DND-41 (cell line): ENCODE data around the gene SPATA1.

ENCODE experiments used
- ATAC-seq: fragments of 200-7000 bp; cut with Tn5 transposase; 3 replicates; pipeline ENCODE4 v1.9.1; 2021; ENCODE audit warnings: low read depth; ENCODE audit not compliant: insufficient read depth
- DNase-seq: peaks from one replicate; pipeline ENCODE4 v3.0.0-alpha.2; 2020
- H2AFZ ChIP-seq: 2 replicates; pipeline ENCODE4 v1.6.0; 2012; ENCODE audit warnings: low read depth, low read length
- H3K27ac ChIP-seq: 2 replicates; pipeline ENCODE4 v1.5.1; 2012; ENCODE audit warnings: low read length, inconsistent platforms
- H3K27me3 ChIP-seq: fragments of 200-600 bp; sonication (generic); 2 replicates; pipeline ENCODE4 v1.6.0; 2012; ENCODE audit warnings: low read length, mild to moderate bottlenecking, inconsistent platforms; ENCODE audit not compliant: insufficient read depth, poor library complexity
- H3K36me3 ChIP-seq: 2 replicates; pipeline ENCODE4 v1.5.1; 2012; ENCODE audit warnings: low read length, inconsistent platforms; ENCODE audit not compliant: insufficient read depth
- H3K4me1 ChIP-seq: 2 replicates; pipeline ENCODE4 v1.5.1; 2012; ENCODE audit warnings: mild to moderate bottlenecking, low read length; ENCODE audit not compliant: insufficient read depth
- H3K4me2 ChIP-seq: 2 replicates; pipeline ENCODE4 v1.6.0; 2012; ENCODE audit warnings: mild to moderate bottlenecking, moderate library complexity, low read length, inconsistent platforms; ENCODE audit not compliant: insufficient read depth
- H3K4me3 ChIP-seq, 2 experiments: fragments of 200-600 bp in 1 of 2; shearing (Covaris generic) in 1 of 2; 2 replicates each; pipeline ENCODE4 v1.5.1; 2012 to 2016; ENCODE audit warnings: inconsistent platforms in 2 of 2, low read length in 2 of 2, mild to moderate bottlenecking in 2 of 2, low read depth in 1 of 2, moderate library complexity in 1 of 2
- H3K79me2 ChIP-seq: 2 replicates; pipeline ENCODE4 v1.6.0; 2012; ENCODE audit warnings: low read length, inconsistent platforms; ENCODE audit not compliant: insufficient read depth
- H3K9ac ChIP-seq: 2 replicates; pipeline ENCODE4 v1.6.0; 2012; ENCODE audit warnings: low read depth, mild to moderate bottlenecking, inconsistent platforms, low read length, moderate library complexity
- H3K9me3 ChIP-seq: 2 replicates; pipeline ENCODE4 v1.5.1; 2012; ENCODE audit warnings: low read length, moderate library complexity, mild to moderate bottlenecking, inconsistent platforms; ENCODE audit not compliant: insufficient read depth, severe bottlenecking
- H4K20me1 ChIP-seq: 2 replicates; pipeline ENCODE4 v1.6.0; 2012; ENCODE audit warnings: low read length; ENCODE audit not compliant: insufficient read depth
- CTCF ChIP-seq: IDR thresholded peaks from 2 replicates; pipeline ENCODE4 v1.5.1; 2012; ENCODE audit warnings: borderline replicate concordance, low read length, moderate library complexity, mild to moderate bottlenecking; ENCODE audit not compliant: poor library complexity, severe bottlenecking; ENCODE audit errors: extremely low read depth
- EZH2 ChIP-seq: IDR thresholded peaks from 3 replicates; pipeline ENCODE4 v1.6.1; 2012; ENCODE audit warnings: borderline replicate concordance, low read depth, mild to moderate bottlenecking, moderate library complexity, low read length, inconsistent platforms; ENCODE audit not compliant: severe bottlenecking

SPATA1 gene

GRCh38 chr1:84570436-84571149 is 64.4 kb downstream of the SPATA1 start:
- ATAC-seq = no peak
- Histone ChIP-seq H3K4me2 (no peak overlapping the region), H3K27ac (no peak overlapping the region)

GRCh38 chr1:84571150-84571535 is 65.0 kb downstream of the SPATA1 start:
- peaks cover 17% of the 10 kb centered on the region for H3K36me3 ChIP-seq
- H3K79me2 ChIP-seq = peaks cover 22% of the 10 kb centered on the region
- H3K27ac ChIP-seq = no peak overlapping the region
- ATAC-seq = no peak
- TF ChIP-seq CTCF = no peak
- no peak for TF ChIP-seq EZH2
- H2AFZ ChIP-seq = no peak overlapping the region
- peaks cover 28% of the 10 kb centered on the region for H3K4me1 ChIP-seq
- H3K9me3 ChIP-seq = no peaks in the 10 kb centered on the region
- no peak for DNase-seq
- 0 out of 2 replicates have a peak overlapping the region, but pooled peaks have one; percentile 18 for H3K4me2 ChIP-seq
- H3K4me3 ChIP-seq = no peak overlapping the region
- H3K9ac ChIP-seq = no peak overlapping the region
- no peaks in the 10 kb centered on the region for H3K27me3 ChIP-seq
- no peaks in the 10 kb centered on the region for H4K20me1 ChIP-seq

More at GRCh38 chr1:84570436-84571149, 64.4 kb downstream of the SPATA1 start:
- Histone ChIP-seq H3K4me3 (no peak overlapping the region), H4K20me1 (no peaks in the 10 kb centered on the region), H2AFZ (no peak overlapping the region), H3K27me3 (no peaks in the 10 kb centered on the region), H3K4me1 (peaks cover 28% of the 10 kb centered on the region), H3K9me3 (no peaks in the 10 kb centered on the region), H3K9ac (no peak overlapping the region), H3K79me2 (peaks cover 22% of the 10 kb centered on the region), H3K36me3 (peaks cover 17% of the 10 kb centered on the region)
- TF ChIP-seq EZH2 = no peak
- TF ChIP-seq CTCF = no peak
- DNase-seq = no peak

- no peak for TF ChIP-seq CTCF
- no peak for TF ChIP-seq EZH2
- no peaks in the 10 kb centered on the region for H4K20me1 ChIP-seq
- H3K4me2 ChIP-seq = peak overlapping the region; percentile 75
- ATAC-seq (no peak), DNase-seq (no peak)
- peak overlapping the region; percentile 82 for H2AFZ ChIP-seq
- H3K4me1 ChIP-seq = peaks cover 28% of the 10 kb centered on the region
- peak overlapping the region; percentile 63 to 76 for H3K4me3 ChIP-seq
- peaks cover 22% of the 10 kb centered on the region for H3K79me2 ChIP-seq
- H3K9me3 ChIP-seq = no peaks in the 10 kb centered on the region
- no peaks in the 10 kb centered on the region for H3K27me3 ChIP-seq
- peak overlapping the region; percentile 86 for H3K27ac ChIP-seq
- H3K9ac ChIP-seq = peak overlapping the region; percentile 82
- peaks cover 11% of the 10 kb centered on the region for H3K36me3 ChIP-seq
These were observed 67.3 kb downstream of the SPATA1 start for GRCh38 chr1:84573481-84573966.
